Pancreas (tissue), 10 donors: ENCODE data around the gene NAGLU. TPM values are rescaled to one million over a fixed set of nuclear protein-coding genes. Genes with fewer than 3 reads are reported as not detected.
A peak's percentile ranks its signal among the peaks of the same experiment; 100 is the strongest.

Experiments
- ATAC-seq, 4 donors: fragments of 200-7000 bp; cut with Tn5 transposase; one replicate each; pipeline versions ENCODE4 v1.8.0 to v1.9.1; 2020; ENCODE audit warnings: mild to moderate bottlenecking in 4 of 4, moderate library complexity in 4 of 4
- DNase-seq, 6 donors: peaks; one replicate each; pipeline ENCODE4 v3.0.0-alpha.2; 2020
- FAIRE-seq: peaks from 2 replicates; lab custom pipeline; 2012; peaks lifted over from hg19 to GRCh38; lab: Jason Lieb, UNC
- H3K27ac ChIP-seq, 4 donors: fragments of 200-600 bp; sonication (generic); 1 replicate in 3 of 4; 2 replicates in 1 of 4; pipeline versions ENCODE4 v1.5.0 to v1.8.0; 2020
- H3K27me3 ChIP-seq, 4 donors: fragments of 200-600 bp; one replicate each; pipeline ENCODE4 v1.8.0; 2021
- H3K36me3 ChIP-seq, 3 donors: fragments of 200-600 bp; sonication (generic) in 1 of 3; one replicate each; pipeline versions ENCODE4 v1.5.0 to v1.8.0; 2020 to 2021
- H3K4me1 ChIP-seq, 3 donors: fragments of 200-600 bp; one replicate each; pipeline ENCODE4 v1.8.0; 2021
- H3K4me3 ChIP-seq, 4 donors: fragments of 200-600 bp; sonication (generic) in 2 of 4; one replicate each; pipeline versions ENCODE4 v1.5.0 to v1.8.0; 2020 to 2021
- H3K9me3 ChIP-seq, 4 donors: fragments of 200-600 bp; one replicate each; pipeline ENCODE4 v1.8.0; 2021
- WGBS, 2 donors: extraction: QIAGEN DNeasy Blood & Tissue Kit; methylation state at CpG; one replicate each; pipeline ENCODE4 v1.1.7; 2013; 5-methylcytosine and 5-hydroxymethylcytosine counted together
- intact Hi-C, 3 donors: fragments of 100-400 bp; cut with DNase I; formaldehyde crosslinking; loops; one replicate each; pipeline versions ENCODE4 v1.11.1 to v1.14.2; 2022
- polyA plus RNA-seq, 2 donors: library from polyadenylated mRNA; stranded (reverse); fragments of 200-250 nt; gene quantifications; one replicate each; pipeline ENCODE4 v1.2.3, GENCODE V29; 2013
- total RNA-seq, 6 donors: library from RNA; stranded (reverse); fragmentation: NEBNext Ultra II Directional in 4 of 6; extraction: Animal tissue kit (Norgen Biotek cat#: 25700) in 4 of 6; gene quantifications; one replicate each; pipeline versions ENCODE4 v1.2.1 to v1.2.4, GENCODE V29; 2021 to 2023
- TF ChIP-seq, protein P1 (sequence below), 4 donors: fragments of 200-600 bp; sonication (generic) in 3 of 4; IDR thresholded peaks; one replicate each; pipeline versions ENCODE4 v1.5.0 to v1.8.0; 2021; ENCODE audit warnings: antibody characterized with exemption in 4 of 4
- donor health status: healthy with polysubstance abuse.
- donor health status: DM: no; HTN: no; CAD: no; lungs with moderate emphysema.
- donor health status: DM: no; HTN: no; CAD: no.
- donor health status: control.
- donor health status: control.
- donor health status: Bipolar disorder and iron deficiency.
- donor health status: DM: yes; HTN: yes; CAD: no.
- donor health status: DM: no; HTN: no; CAD: no.
- donor health status: DM: no; HTN: no; CAD: no.
- donor health status: DM: yes; HTN: yes; CAD: no.

The NAGLU gene
- total and polyA plus RNA-seq, 8 donors = 17.6 to 52.6 (median 28.9) TPM

GRCh38 chr17:42522263-42522790 lies 13.7 kb upstream of the NAGLU start:
- H3K4me3 ChIP-seq = no peak overlapping the region
- peaks cover 6 to 20% (median 8%) of the 10 kb centered on the region in 3 donors for H3K4me1 ChIP-seq
- WGBS, 2 donors = 79 to 86% methylated on average over 9 of the region's 9 CpGs
- H3K27me3 ChIP-seq = no peaks in the 10 kb centered on the region
- DNase-seq (no peak), FAIRE-seq (no peak), ATAC-seq (no peak)
- TF ChIP-seq, protein P1, sequence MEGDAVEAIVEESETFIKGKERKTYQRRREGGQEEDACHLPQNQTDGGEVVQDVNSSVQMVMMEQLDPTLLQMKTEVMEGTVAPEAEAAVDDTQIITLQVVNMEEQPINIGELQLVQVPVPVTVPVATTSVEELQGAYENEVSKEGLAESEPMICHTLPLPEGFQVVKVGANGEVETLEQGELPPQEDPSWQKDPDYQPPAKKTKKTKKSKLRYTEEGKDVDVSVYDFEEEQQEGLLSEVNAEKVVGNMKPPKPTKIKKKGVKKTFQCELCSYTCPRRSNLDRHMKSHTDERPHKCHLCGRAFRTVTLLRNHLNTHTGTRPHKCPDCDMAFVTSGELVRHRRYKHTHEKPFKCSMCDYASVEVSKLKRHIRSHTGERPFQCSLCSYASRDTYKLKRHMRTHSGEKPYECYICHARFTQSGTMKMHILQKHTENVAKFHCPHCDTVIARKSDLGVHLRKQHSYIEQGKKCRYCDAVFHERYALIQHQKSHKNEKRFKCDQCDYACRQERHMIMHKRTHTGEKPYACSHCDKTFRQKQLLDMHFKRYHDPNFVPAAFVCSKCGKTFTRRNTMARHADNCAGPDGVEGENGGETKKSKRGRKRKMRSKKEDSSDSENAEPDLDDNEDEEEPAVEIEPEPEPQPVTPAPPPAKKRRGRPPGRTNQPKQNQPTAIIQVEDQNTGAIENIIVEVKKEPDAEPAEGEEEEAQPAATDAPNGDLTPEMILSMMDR (IDR thresholded peaks at IDR 0.05) = no peak
- intact Hi-C loops = loop anchor here in 2 of 3 donors (5.0 to 10.0 kb wide), 2 partner anchors 95 to 208 kb away; no protein-coding TSS in a partner anchor
- peak overlapping the region in 1 of 4 donors; percentile 16 for H3K27ac ChIP-seq
- H3K9me3 ChIP-seq = no peaks in the 10 kb centered on the region
- H3K36me3 ChIP-seq = no peaks in the 10 kb centered on the region

- intact Hi-C loops = loop anchor here in 2 of 3 donors (5.0 to 10.0 kb wide), 2 partner anchors 96 to 208 kb away; no protein-coding TSS in a partner anchor
These were observed 13.2 kb upstream of the NAGLU start for GRCh38 chr17:42522798-42523278.

DNA sequence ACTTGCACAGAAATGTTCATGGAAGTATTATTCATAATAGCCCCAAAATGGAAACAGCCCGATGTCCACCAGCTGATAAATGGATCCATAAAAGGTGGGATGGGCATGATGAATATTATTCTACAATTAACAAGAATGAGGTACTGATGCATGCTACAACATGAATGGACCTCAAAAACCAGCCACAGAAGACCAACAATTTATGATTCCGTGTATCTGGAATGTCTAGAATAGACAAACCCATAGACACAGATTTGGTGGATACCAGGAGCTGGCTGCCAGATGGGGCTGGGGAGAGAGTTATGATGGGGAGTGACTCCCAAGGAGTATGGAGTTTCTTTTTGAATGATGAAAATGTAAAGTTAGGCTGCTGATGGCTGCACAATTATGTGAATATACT lies 10.8 kb upstream of the NAGLU start:
- WGBS, 2 donors = 84 to 87% methylated on average over 2 of the region's 2 CpGs
- H3K4me1 ChIP-seq = peaks cover 5 to 6% (median 6%) of the 10 kb centered on the region in 3 donors
- intact Hi-C loops = loop anchor here in 1 of 3 donors (10.0 kb wide), 1 partner anchor 210 kb away; no protein-coding TSS in a partner anchor

More at GRCh38 chr17:42522798-42523278, 13.2 kb upstream of the NAGLU start:
- H3K27ac ChIP-seq = no peak overlapping the region
- no peaks in the 10 kb centered on the region for H3K27me3 ChIP-seq
- DNase-seq (no peak), ATAC-seq (no peak), FAIRE-seq (no peak)
- H3K4me3 ChIP-seq = no peak overlapping the region
- H3K9me3 ChIP-seq = no peaks in the 10 kb centered on the region
- peaks cover 6 to 17% (median 8%) of the 10 kb centered on the region in 3 donors for H3K4me1 ChIP-seq
- TF ChIP-seq, protein P1 (IDR thresholded peaks at IDR 0.05) = no peak
- no peaks in the 10 kb centered on the region for H3K36me3 ChIP-seq
- WGBS, 2 donors = 92 to 95% methylated on average over 6 to 8 of the region's 8 CpGs

GRCh38 chr17:42526031-42526444 lies 10.0 kb upstream of the NAGLU start:
- Histone ChIP-seq H3K36me3 (no peaks in the 10 kb centered on the region), H3K27me3 (no peaks in the 10 kb centered on the region), H3K27ac (no peak overlapping the region), H3K4me1 (peaks cover 9 to 13% (median 10%) of the 10 kb centered on the region in 3 donors), H3K4me3 (no peak overlapping the region), H3K9me3 (no peaks in the 10 kb centered on the region)
- peak in 1 of 4 donors; percentile 14 for ATAC-seq
- intact Hi-C loops = loop anchor here in 1 of 3 donors (10.0 kb wide), 1 partner anchor 211 kb away; no protein-coding TSS in a partner anchor
- TF ChIP-seq, protein P1 (IDR thresholded peaks at IDR 0.05) = no peak
- peak in 1 of 6 donors; percentile 7 for DNase-seq
- no peak for FAIRE-seq
- WGBS, 2 donors = 66 to 77% methylated on average over 6 of the region's 6 CpGs

More for the DNA sequence above, 10.8 kb upstream of the NAGLU start:
- Histone ChIP-seq H3K9me3 (no peaks in the 10 kb centered on the region), H3K4me3 (no peak overlapping the region), H3K27ac (no peak overlapping the region), H3K27me3 (no peaks in the 10 kb centered on the region), H3K36me3 (no peaks in the 10 kb centered on the region)
- DNase-seq = no peak
- ATAC-seq = no peak
- TF ChIP-seq, protein P1 (IDR thresholded peaks at IDR 0.05) = no peak
- no peak for FAIRE-seq

- DNase-seq = no peak
- ATAC-seq = no peak
- TF ChIP-seq, protein P1 (IDR thresholded peaks at IDR 0.05) = no peak
- Histone ChIP-seq H3K4me1 (peaks cover 9 to 21% (median 14%) of the 10 kb centered on the region in 3 donors), H3K27me3 (no peaks in the 10 kb centered on the region), H3K9me3 (no peaks in the 10 kb centered on the region), H3K4me3 (no peak overlapping the region), H3K27ac (no peak overlapping the region), H3K36me3 (no peaks in the 10 kb centered on the region)
- WGBS, 2 donors = 74% methylated on average over 6 of the region's 6 CpGs
- no peak for FAIRE-seq
- intact Hi-C loops = loop anchor here in 1 of 3 donors (10.0 kb wide), 1 partner anchor 213 kb away; no protein-coding TSS in a partner anchor
These were observed 8.1 kb upstream of the NAGLU start for GRCh38 chr17:42527932-42528331.
